Astrocyte of the spinal cord (primary cell): Measurements from ENCODE around the gene TBC1D22A.

ENCODE experiments used
- DNase-seq: peaks from one replicate; pipeline ENCODE4 v3.0.0; 2011; ENCODE audit warnings: low read depth, low spot score
- H3K4me3 ChIP-seq: 2 replicates; pipeline ENCODE4 v1.5.1; 2011; ENCODE audit warnings: low read depth, mild to moderate bottlenecking, low read length, moderate library complexity
- CTCF ChIP-seq: IDR thresholded peaks from 2 replicates; pipeline ENCODE4 v1.5.1; 2012; ENCODE audit warnings: low read depth, mild to moderate bottlenecking, low read length, inconsistent platforms
- in situ Hi-C: cut with HindIII; loops from 2 replicates; pipeline ENCODE4 v1.10.0; 2017; ENCODE audit warnings: low sequenced_read_pairs

TBC1D22A gene

DNA sequence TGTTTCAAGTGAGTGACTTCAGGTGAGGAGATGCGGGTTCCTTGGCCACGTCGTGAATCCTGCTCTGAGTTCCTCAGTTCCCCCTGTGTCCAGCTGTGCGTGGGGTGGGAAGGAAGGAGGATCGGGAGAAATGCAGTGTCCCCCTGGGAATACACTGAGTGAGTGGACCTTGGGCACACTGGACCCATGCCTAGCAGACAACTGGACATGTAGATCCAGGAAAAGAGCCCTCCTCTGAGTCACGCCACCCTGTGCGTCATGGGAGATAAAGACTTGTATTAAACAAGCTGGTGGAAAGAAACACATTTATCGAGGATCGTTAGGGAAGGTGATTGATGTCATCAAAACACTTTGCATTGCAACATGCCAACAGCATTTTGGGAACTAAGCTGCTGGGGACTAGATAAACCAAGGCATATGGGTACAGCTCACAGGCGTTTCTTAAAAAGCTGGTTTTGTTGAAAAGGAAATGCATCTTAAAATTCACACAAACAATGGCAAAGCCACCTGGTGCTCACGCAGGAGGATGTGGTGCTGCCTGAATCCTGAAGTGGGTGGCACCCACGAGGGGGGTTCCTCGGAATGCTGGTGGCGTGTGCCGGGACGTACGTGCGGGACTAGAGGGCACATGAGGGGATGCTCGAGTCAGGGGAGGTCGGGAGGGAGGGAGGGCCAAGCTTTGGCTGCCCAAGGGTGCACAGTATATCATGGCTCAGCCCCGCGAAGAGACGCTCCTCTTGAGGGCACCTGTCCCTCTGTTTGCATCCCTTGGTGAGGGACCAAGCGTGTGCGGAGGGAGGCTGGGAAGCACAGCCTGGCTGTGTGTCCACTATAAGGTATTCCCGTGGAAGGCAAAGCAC lies 303.5 kb downstream of the TBC1D22A start:
- DNase-seq = no peak
- in situ Hi-C loops = no loop called here
- no peak for TF ChIP-seq CTCF
- H3K4me3 ChIP-seq = no peak overlapping the region

DNA sequence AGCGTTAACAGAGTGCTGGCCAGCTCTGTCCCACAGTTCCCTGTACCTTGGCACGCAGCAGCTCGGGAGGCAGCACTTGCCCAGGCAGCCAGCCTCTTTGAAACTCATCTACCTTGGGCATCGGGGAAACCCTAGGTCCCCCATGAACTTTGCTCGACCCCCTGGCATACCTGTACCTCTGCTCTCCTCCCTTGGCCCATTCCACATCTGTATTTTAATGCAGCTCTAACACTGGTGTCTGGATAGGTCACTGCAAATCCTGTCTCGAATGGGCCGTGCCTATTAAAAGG lies 304.1 kb downstream of the TBC1D22A start:
- in situ Hi-C loops = no loop called here
- H3K4me3 ChIP-seq = no peak overlapping the region
- DNase-seq = no peak
- no peak for TF ChIP-seq CTCF

DNA sequence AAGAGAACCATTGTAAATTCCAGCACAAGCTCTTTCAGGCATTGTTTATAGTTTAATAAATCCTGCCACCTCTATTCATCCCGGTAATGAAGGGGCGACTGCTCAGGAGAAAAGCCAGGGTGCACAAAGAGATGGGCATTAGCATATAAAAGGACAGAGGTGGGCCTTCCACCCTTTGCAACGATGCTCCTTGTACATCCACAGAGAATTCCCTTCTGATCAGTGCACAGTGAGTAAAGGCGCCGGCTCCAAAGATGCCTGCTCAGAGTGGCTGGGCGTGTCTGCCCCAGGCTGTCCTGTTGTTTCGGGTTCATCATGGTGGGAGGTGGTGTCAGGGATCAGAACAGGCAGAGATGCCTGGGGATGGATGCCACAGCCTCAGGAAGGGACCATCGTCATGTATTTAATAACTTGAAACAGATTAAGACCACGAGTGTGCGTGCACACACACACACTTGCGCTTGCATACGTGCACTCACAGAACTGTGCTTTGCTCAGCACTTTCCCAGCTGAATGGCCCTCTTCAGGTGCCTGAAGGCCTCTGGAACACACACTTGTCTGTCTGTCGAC lies 305.0 kb downstream of the TBC1D22A start:
- no peak overlapping the region for H3K4me3 ChIP-seq
- no peak for TF ChIP-seq CTCF
- DNase-seq = no peak
- in situ Hi-C loops = no loop called here

DNA sequence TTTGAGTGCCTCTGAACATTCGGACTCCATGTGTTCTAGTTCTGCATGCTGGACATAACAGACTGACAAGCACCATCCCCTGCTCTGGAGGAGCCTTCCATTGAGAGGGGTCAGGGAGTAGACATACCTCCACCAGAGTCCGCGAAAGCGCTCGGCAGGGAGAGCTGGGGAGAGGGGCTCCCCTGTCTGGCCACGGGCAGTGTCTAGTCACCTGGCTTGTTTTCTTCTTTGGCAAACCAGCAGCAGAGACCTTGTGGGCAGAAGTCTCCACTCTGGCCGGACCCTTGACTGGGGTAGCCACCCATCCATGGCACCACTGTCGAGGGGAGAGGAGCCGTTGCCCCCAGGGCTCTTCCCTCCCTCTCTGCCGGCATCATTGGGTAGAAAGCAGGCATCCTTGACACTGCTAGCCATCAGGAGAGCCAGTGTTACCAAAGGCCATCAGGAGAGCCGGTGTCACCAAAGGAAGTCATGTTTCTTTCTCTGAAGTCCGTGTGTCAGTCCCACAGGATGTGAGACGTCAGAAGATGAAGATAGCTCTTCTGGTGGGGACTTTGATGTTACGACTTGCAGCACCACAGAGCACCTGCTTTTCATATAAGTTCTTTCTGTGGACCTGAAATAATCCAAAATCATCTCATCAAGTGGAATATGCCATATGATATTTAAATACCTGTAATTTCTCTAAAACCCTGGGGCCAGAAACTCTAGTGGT lies 305.6 kb downstream of the TBC1D22A start:
- no peak for TF ChIP-seq CTCF
- in situ Hi-C loops = no loop called here
- DNase-seq = no peak

DNA sequence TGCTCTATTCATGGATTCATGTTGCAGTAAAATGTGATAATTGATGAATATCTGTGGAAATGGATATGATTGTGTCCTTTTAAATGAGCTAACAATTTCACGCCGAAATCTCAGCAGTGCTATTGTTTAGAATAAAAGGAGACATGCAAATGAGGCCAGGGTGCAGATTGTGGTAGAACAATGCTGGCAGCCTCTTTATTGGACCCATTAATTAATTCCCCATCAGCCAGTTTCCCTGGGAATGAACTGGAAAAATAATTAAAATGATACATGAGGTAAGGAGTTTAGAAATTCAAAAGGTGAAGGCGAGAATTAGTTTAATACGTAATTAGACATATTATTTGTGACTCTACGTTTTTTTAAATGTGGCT lies 306.2 kb downstream of the TBC1D22A start:
- TF ChIP-seq CTCF = no peak
- DNase-seq = no peak
- H3K4me3 ChIP-seq = no peak overlapping the region
- in situ Hi-C loops = no loop called here

More for the DNA sequence above, 305.6 kb downstream of the TBC1D22A start:
- no peak overlapping the region for H3K4me3 ChIP-seq

DNA sequence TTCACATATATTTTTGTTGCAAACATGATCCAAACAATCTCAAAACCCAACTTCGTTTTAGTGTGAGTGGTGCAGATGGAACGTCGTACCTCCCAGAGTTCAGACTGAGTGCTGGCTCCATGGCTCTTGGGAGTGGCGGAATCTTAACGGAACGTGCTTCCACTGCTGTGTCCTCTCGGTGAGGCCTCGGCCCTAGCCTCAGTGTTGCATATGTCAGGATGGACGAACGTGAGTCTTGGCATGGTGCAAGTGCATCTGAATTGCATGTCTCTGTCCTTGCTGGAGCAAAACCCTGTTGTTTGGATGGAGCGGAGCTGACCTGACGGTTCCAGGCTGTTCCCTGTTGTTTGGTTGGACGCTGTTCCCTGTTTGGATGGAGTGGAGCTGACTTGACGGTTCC lies 306.8 kb downstream of the TBC1D22A start:
- DNase-seq = no peak
- no peak overlapping the region for H3K4me3 ChIP-seq
- no peak for TF ChIP-seq CTCF
- in situ Hi-C loops = no loop called here
